Measurements from ENCODE around the gene PDGFA.

Gene PDGFA

GRCh38 chr7:537911-538634, 18.4 kb upstream of the PDGFA start:
- no peak for DNase-seq (ENCODE audit: low read depth, low spot score)

- DNase-seq (ENCODE audit: low read depth, low spot score), result no peak
Observed at GRCh38 chr7:536231-536630, 16.6 kb upstream of the PDGFA start.

GRCh38 chr7:534959-535358, 15.3 kb upstream of the PDGFA start:
- DNase-seq (ENCODE audit: low read depth, low spot score), result no peak

DNA sequence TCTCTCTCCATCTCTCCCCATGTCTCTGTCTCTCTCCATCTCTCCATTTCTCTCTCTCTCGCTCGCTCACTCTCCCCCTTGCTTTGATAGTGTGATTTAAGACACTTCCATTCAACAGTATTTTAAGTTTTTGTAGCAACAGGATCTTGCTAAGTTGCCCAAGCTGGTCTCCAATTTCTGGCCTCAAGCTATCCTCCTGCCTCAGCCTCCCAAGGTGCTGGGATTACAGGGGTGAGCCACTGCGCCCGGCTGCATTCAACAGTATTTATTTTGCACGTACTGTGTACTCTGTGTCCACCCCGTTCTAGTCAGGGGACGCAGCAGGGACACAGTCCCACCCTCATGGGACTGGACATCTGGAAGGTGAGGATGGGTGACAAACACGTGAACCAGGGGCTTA, 14.4 kb upstream of the PDGFA start:
- no peak for DNase-seq (ENCODE audit: low read depth, low spot score)

DNA sequence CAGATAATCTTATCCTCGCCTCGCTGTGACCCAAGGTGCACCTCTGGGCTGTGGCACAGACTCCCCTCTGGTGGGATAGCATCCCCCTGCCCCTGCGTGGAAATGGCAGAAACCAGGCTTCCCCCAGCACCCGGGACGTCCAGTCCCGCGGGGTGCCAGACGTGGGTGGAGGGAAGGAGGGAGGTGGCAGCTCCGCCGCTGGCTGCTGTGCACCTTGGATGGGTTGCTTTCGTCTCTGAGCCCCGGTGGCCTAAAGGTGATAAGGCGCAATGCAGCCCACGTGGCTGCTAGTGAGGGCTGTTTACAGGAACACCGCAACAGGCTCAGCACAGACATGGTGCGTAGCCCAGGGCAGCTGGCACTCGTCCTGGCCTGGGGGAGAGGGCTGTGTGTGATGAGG, 13.6 kb upstream of the PDGFA start:
- DNase-seq (ENCODE audit: low read depth, low spot score), result no peak

GRCh38 chr7:532379-533143, 12.9 kb upstream of the PDGFA start:
- DNase-seq (ENCODE audit: low read depth, low spot score), result no peak

DNA sequence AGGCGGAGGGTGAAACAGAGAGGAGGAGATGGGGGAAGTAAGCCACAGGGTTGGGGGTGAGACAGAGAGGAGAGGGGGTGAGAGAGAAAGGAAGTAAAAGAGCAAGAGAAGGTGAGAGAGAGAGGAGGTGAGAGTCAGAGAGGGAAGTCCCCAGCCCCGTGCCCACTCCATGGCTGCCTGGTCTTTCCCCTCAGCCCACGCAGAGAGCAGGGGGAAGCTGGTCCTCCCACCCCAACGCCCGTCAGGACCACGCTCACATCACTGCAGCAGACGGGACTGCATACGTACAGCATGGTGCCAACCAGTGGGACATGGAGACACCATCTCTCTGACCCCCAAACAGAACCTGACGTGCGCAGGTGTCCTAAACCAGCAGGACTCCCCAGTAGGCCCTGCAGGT, 12.1 kb upstream of the PDGFA start:
- no peak for DNase-seq (ENCODE audit: low read depth, low spot score)

GRCh38 chr7:528451-528850, 8.8 kb upstream of the PDGFA start:
- no peak for DNase-seq (ENCODE audit: low read depth, low spot score)

DNA sequence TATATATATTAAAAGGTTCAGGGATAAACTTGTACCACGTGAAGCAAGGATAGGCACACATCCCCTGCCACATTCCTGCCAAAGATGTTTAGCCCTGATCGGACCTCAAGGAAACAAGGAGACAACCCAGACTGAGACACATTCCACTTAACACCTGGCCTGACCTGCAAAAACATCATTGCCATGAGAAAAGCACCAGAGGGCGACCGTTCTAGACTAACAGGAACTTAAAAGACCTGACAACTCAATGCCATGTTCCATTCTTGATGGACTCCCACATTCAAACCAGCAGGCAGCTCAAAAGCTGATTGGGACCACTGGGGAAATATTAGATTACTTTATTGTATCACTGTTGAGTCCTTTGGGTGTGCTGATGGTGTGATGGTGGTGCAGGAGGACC, 8.1 kb upstream of the PDGFA start:
- DNase-seq (ENCODE audit: low read depth, low spot score), result no peak

DNA sequence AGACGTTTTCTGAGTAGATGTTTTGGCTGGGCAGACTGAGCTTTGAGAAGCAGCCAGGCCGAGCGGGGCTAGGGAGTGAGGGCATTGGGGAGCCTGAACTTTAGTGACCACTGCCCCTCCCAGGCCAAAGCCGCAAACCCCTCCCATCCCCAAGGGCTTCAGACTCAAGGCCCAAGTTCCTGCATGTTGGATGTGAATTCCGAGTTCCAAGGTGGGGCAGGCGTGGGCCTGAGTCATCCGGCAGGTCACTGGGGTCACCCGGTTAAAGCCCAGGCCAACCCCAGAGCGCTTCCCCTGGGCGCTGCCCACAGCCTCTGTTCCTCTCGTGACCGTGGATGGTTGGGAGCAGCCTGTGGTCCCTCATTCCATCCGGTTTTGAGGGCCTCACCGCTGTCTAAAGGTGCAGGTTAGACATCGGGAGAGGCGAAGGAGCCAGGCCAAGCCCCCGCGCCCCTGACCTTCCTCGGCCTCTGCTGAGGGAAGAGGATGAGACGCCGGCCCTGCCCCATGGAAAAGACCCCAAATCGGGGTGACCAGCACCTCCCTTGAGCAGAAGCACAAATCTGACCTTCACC, 6.9 kb upstream of the PDGFA start:
- DNase-seq (ENCODE audit: low read depth, low spot score), result no peak

GRCh38 chr7:525740-526139, 6.1 kb upstream of the PDGFA start:
- no peak for DNase-seq (ENCODE audit: low read depth, low spot score)

DNA sequence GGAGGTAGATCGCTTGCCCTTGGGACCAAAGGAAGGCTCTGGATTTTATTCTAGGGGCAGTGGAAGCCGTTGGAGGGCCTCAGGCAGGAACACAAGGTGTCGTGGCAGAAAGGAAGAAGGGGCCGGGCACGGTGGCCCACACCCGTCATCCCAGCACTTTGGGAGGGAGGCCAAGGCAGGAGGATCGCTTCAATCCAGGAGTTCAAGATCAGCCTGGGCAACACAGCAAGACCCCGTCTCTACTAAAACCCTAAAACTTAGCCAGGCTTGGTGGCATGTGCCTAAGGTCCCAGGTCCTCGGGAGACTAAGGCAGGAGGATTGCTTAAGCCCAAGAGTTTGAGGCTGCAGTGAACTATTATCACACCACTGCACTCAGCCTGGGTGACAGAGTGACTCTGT, 5.2 kb upstream of the PDGFA start:
- no peak for DNase-seq (ENCODE audit: low read depth, low spot score)

GRCh38 chr7:523347-524336, 4.0 kb upstream of the PDGFA start:
- DNase-seq (ENCODE audit: low read depth, low spot score), result no peak

- no peak for DNase-seq (ENCODE audit: low read depth, low spot score)
Observed at GRCh38 chr7:522951-523314, 3.3 kb upstream of the PDGFA start.

- DNase-seq (ENCODE audit: low read depth, low spot score), result no peak
Observed at GRCh38 chr7:522071-522950, 2.7 kb upstream of the PDGFA start.

DNA sequence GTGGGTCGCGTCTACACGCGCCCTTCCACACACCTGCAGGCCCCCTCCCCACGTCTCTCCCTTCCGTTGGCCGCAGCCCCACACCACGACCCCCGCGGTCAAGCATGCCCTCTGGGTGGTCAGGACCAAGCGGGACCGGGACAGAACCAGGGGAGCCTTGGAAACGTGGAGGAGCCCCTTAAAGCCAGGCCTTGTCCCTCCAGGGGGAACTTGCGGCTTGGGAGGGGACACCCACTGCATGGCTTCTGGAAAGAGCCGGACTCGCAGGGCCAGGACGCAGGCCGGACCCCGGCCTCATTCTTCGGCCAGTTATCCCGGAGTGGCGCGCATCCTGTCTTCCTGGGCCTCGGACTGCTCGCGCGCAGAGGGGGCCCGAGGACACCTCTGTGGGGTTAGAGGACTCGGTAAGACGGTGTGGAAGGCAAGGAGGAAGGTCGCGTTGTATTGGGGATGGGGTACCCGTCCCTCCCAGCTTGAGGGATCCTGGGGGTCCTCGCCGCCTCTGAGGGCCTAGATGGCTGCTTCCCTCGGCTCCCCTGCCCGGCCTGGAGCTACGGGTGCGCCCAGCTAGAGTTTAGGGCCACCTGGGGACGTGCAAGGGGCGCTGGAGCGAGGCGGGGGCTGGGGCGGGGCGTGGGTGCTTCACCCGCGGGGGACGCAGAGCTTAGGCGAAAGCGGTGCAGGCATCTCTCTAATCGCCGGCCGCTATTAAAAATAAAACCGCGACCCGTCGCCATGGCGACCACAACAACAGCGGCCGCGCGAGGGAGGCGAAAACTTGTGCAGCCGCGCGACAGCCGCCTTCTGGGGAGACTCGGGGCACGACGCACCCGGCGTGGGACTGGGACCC, 1.8 kb upstream of the PDGFA start:
- DNase-seq (ENCODE audit: low read depth, low spot score), result no peak

- no peak for DNase-seq (ENCODE audit: low read depth, low spot score)
Observed at GRCh38 chr7:520503-521161, 986 bp upstream of the PDGFA start.

GRCh38 chr7:518630-519483, 789 bp downstream of the PDGFA start:
- no peak for DNase-seq (ENCODE audit: low read depth, low spot score)

Data from activated CD4-positive, CD25-positive, alpha-beta regulatory T cell treated with anti-CD3 and anti-CD28 coated beads, Interleukin-2, amount 50 U/mL, for 16 hours (primary cell).